ENCODE data around the gene SEC63.
"Not testable (repeated sequence)": the region's sequence is repeated elsewhere in the genome, so short reads cannot be mapped to it uniquely, and the experiment has no call there.

SEC63 gene

DNA sequence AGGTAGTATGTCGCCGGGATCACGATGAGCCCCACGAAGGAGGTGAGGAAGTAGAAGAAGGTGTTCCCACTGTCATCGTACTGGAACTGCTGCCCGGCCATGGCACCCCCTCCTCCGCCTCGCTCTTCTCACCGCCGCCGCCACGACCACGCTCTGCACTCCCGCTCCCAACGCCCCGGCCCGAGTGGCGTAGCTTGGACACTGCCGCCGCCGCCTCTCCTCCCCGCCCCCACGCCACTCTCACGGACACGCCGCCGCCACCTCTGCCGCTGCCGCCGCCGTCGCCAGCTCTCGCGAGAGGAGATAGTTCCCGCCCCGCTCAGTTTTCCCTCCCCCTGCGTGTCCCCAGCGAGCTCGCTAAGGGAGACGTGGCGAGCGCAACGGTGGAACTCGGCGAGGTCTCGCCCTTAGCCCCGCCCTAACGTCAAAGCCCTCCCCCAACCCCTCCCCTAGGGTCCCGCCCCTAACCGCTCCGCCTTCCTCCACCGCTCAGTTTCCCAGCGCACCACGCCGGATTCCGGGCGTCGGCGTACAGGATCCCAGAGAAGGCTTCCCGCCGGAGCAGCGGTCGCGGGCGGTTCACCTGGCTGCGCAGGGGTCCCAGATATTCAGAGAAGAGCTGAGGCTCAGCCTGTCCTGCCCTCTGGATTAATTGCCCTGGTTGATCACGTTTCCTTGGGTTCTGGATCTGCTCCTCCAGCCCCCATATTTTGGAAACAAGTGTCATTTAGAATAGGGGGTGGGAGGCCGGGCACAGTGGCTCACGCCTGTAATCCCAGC, at the start of gene SEC63:
SEC63 (minus strand) TSS at position 300 of the 780 bp plus-strand sequence; CDS start at position 101, 199 bp downstream.
- DNase-seq (ENCODE audit: low read depth): peak; percentile 97

- DNase-seq (ENCODE audit: low read depth): no peak
These were observed 48.0 kb upstream of the SEC63 start for GRCh38 chr6:108005961-108006360.

DNA sequence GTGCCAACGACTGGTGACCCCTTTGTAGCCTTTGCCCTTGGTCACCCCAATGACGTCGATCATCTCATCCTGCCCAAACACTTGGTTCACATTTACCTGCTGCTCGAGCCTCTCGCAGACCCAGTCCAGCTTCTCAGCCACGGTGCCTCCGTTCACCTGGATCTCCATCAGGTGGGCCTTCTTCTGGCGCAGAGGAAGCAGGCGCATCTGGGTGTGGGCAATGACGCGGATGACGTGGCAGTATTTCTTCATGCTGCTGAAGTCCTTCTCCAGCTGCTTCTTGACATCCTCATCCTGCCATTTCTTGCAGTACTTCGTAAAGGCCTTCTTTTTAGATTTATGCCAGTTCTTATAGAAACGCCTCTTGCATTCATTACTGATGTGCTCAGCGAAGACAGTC, 46.9 kb upstream of the SEC63 start:
- no peak for DNase-seq (ENCODE audit: low read depth)

DNA sequence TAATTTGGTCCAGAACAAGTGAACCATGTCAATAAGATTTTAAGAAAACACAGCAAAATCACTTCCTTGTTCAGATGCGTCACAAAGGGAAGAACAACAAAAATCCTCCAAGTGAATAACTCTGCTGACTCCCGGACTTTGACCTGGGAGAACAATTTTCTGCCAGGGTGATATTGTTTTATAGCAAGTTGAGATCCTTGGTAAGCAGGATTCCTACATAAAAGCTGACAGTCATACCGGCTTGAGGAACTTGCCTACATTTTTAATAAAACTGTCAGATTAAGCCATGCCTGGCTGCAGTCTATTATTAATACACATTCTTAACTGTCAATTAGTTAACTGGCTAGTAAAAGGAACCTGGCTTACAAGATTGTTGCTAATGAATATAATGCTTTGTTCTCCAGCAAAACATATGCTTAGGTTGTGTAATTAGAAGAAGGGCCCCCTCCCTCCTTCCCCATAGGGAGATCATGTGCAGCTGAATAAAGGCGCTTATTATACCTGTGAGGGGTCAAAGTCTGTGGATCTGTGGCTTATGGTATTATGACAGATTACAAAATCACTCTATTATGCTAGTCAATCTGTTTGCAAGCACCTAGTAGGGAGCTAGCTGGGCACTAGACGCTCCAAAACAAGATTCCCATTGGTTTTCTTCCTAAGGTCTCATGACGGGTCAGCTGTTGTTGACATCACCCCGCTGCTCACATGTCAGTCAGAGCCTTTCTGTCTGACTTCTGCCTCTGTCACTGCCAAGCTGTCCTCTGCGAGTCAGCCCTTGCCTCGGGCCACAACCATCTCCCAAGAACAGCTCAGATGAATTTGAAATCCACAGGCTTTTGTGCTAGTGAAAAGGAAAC, 44.6 kb upstream of the SEC63 start:
- DNase-seq (ENCODE audit: low read depth): peak; percentile 6

- DNase-seq (ENCODE audit: low read depth): no peak
These were observed 43.8 kb upstream of the SEC63 start for GRCh38 chr6:108001696-108002231.

- DNase-seq (ENCODE audit: low read depth): not testable (repeated sequence)
These were observed 42.3 kb upstream of the SEC63 start for GRCh38 chr6:108000259-108000658.

- no peak for DNase-seq (ENCODE audit: low read depth)
These were observed 41.3 kb upstream of the SEC63 start for GRCh38 chr6:107999341-107999740.

DNA sequence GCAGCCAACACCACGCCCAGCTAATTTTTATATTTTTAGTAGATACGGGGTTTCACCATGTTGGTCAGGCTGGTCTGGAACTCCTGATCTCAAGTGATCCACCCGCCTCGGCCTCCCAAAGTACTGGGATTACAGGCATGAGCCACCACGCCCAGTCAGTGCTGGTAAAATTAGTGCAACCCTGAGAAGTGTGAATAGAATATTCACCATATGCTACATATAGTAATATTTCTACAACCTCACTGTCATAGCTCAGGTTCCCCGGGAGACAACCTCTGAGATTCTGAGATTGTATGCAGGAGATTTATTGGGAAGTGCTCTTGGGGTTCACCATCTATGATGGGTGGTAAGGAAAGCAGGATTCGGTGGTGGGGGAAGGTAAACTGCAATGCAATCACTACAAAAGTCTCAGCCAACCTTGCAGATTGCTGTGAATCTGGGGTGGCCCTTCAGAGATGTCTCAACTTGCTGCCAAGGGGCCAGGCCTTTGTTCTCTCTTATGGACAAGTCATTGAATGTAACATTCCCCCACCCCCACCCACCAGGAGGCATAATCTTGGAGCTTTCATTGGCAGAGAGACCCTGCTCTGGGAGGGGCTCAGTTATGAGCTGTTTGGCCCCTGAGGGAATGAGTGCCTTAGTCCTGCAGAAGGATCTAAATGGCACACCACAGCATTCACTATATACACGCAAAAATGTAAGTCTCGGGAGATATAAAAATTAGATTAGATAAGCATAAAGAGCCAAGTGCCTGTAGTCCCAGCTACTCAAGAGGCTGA, 34.0 kb upstream of the SEC63 start:
- no peak for DNase-seq (ENCODE audit: low read depth)

DNA sequence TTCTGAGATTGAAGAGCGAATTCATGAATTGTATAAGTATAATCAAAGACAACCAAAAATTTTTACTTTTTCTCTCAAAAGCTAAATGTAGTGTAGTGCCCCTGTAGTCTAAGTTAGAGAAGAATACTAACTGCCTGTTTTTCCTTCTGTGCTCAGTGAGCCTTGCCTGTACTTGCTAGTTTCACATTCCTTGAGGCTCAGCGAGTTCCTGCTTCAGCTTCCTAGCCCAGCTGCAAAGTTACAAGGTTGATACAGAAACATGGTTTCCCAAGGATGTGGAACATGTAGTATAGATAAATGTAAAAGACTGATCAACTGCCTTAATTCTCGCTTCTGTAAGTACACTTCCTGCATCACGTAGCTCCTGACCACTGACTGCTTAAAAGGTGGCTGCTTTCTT, 33.1 kb upstream of the SEC63 start:
- no peak for DNase-seq (ENCODE audit: low read depth)

GRCh38 chr6:107990587-107990986, 32.6 kb upstream of the SEC63 start:
- DNase-seq (ENCODE audit: low read depth): not testable (repeated sequence)

DNA sequence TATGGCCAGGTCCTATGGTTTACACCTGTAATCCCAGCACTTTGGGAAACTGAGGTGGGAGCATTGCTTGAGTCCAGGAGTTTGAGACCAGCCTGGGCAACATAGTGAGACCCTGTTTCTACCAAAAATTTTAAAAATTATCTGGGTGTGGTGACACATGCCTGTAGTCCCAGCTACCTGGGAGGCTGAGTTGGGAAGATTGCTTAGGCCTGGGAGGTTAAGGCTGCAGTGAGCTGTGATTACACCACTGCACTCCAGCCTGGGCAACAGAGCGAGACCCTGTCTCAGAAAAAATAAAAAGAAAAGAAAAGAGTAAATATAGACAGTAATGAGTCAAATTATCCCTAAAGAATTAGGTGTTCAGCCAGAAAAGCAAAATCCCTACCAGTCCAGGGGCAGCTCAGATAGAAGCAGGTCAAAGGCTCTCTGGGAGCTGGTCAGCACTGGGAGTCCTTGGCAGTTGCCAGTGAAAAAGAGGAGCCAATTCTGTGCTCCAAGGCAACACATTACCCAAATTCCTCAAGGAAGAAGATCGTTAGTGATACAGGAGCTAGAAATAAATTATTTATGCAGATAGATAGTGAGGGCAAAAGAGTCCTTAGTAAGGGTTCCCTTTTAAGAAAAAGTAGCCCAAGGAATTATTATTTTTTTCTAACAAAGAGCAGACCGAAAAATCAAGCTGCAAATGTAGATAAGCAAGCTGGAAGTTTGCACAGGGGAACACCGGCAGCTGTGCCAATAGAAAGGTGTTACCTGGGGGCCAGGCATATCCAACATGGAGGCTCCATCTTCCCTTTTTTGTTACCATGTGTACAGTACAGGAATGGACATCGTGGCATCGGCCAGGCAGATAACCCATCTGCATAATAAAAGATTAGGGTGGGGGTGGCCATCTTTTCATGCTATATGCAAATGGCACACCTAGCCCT, 31.4 kb upstream of the SEC63 start:
- DNase-seq (ENCODE audit: low read depth): no peak

GRCh38 chr6:107988570-107988969, 30.6 kb upstream of the SEC63 start:
- DNase-seq (ENCODE audit: low read depth): no peak

- no peak for DNase-seq (ENCODE audit: low read depth)
These were observed 29.8 kb upstream of the SEC63 start for GRCh38 chr6:107987805-107988204.

GRCh38 chr6:107985701-107986100, 27.7 kb upstream of the SEC63 start:
- DNase-seq (ENCODE audit: low read depth): no peak

DNA sequence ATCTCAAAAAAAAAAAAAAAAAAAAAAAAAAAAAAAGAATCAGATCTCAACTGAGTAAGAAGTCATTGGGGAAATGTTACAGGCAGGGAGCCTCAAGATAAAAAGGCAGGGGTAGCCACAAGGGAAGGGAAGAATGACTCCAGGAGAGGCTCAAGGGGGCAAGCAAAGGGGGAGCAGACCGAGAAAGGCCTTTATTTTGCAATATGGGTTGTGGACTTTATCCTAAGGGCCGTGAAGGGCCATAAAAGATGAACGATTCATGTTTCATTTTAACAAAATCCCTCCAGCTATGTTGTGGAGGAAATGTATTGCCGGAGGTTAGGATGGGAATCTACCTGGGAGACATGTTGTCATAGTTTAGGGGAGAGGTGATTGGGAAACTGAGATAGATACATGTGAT, 25.8 kb upstream of the SEC63 start:
- no peak for DNase-seq (ENCODE audit: low read depth)

DNA sequence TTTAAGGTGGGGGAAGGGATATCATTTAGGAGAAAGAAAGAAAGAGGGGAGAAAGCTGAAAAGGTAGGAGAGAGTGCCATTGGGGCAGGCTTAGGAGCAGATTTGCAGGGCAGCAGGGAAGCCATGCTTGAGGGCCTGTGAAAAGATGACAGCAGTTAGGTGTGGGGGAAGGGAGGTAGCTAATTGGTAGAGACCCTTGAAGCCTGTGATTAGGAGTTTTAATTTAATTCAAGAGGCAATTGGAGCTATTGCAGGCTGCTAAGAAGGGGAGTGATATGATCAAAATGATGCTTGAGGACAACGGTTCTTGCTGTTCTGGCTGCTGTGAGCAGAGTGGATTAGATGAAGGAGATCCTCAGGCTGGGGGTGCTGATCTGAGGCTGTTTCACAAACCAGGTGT, 24.5 kb upstream of the SEC63 start:
- no peak for DNase-seq (ENCODE audit: low read depth)

GRCh38 chr6:107981695-107982094, 23.7 kb upstream of the SEC63 start:
- no peak for DNase-seq (ENCODE audit: low read depth)

DNA sequence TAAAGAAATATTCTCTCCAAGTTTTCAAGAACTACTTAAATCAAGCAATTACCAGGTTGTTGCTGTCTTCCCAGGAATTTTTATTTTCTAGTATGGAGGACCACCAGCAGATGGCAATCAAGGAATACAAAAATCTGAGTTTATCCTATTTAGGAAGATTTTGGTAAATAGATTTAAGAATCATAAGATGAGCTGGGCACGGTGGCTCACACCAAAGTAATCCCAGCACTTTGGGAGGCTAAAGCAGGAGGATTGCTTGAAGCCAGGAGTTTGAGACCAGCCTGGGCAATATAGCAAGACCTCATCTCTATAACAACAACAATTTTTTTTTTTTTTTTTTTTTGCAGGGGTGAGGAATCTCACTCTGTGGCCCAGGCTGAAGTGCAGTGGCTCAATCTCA, 19.3 kb upstream of the SEC63 start:
- DNase-seq (ENCODE audit: low read depth): peak; percentile 11

DNA sequence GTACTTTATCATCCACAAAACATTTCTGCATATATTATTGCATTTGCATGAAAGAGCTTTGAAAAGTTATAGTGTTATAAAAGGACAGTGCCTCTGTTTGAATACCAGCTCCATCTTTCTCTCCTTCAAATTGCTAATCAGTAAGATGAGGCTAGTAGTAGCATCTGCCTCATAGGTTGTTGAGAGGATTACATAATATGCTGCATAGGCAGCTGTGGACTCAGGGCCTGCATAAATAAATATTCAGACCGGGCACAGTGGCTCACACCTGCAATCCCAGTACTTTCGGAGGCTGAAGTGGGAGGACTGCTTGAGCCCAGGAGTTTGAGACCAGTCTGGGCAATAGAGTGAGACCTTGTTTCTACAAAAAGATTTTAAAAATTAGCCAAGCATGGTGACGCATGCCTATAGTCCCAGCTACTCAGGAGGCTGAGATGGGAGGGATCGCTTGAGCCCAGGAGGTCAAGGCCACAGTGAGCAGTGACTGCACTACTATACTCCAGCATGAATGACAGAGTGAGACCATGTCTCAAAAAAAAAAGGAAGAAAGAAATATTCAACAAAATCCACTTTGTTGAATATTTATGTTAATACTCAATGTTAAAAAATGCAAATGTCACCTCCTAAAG, 18.3 kb upstream of the SEC63 start:
- DNase-seq (ENCODE audit: low read depth): no peak

- DNase-seq (ENCODE audit: low read depth): no peak
These were observed 15.6 kb upstream of the SEC63 start for GRCh38 chr6:107973594-107973993.

All from fibroblast of gingiva (primary cell).